Fibroblast of lung (primary cell): ENCODE results near the gene SERPINB12. TPM values are rescaled to one million over a fixed set of nuclear protein-coding genes. Genes with fewer than 3 reads are reported as not detected.
A peak's percentile ranks its signal among the peaks of the same experiment; 100 is the strongest.

Experiments
- DNase-seq, 2 donors: peaks; one replicate each; pipeline versions ENCODE4 v3.0.0 to v3.0.0-alpha.2; 2010; ENCODE audit warnings: low read depth in 2 of 2
- H2AFZ ChIP-seq: 2 replicates; pipeline ENCODE4 v1.5.1; 2012; ENCODE audit warnings: low read length, control low read depth, inconsistent platforms
- H3K27ac ChIP-seq: 2 replicates; pipeline ENCODE4 v1.5.1; 2011; ENCODE audit warnings: low read length, control low read depth; ENCODE audit not compliant: insufficient read depth
- H3K27me3 ChIP-seq: 2 replicates; pipeline ENCODE4 v1.5.1; 2011; ENCODE audit warnings: mild to moderate bottlenecking, low read length; ENCODE audit not compliant: control insufficient read depth, insufficient read depth
- H3K36me3 ChIP-seq: 2 replicates; pipeline ENCODE4 v1.5.1; 2011; ENCODE audit warnings: low read length; ENCODE audit not compliant: control insufficient read depth, insufficient read depth
- H3K4me1 ChIP-seq: 2 replicates; pipeline ENCODE4 v1.5.1; 2011; ENCODE audit warnings: low read length; ENCODE audit not compliant: control insufficient read depth, insufficient read depth; ENCODE audit errors: extremely low read depth
- H3K4me2 ChIP-seq: 2 replicates; pipeline ENCODE4 v1.5.1; 2011; ENCODE audit warnings: low read length, control low read depth; ENCODE audit not compliant: insufficient read depth; ENCODE audit errors: extremely low read depth
- H3K4me3 ChIP-seq, 4 experiments: fragments of 200-600 bp in 1 of 4; sonication (generic) in 1 of 4; replicated peaks in 1 of 4; 2 replicates each; pipeline ENCODE4 v1.5.1; 2011 to 2016; ENCODE audit warnings: low read length in 4 of 4, low read depth in 3 of 4, mild to moderate bottlenecking in 3 of 4, control low read depth in 2 of 4, inconsistent platforms in 1 of 4, mixed read lengths in 1 of 4; ENCODE audit not compliant: insufficient read depth in 1 of 4; ENCODE audit errors: control extremely low read depth in 1 of 4
- H3K79me2 ChIP-seq: 2 replicates; pipeline ENCODE4 v1.5.1; 2012; ENCODE audit warnings: mild to moderate bottlenecking, low read length, inconsistent platforms; ENCODE audit not compliant: control insufficient read depth, insufficient read depth
- H3K9ac ChIP-seq: 2 replicates; pipeline ENCODE4 v1.5.1; 2011; ENCODE audit warnings: mild to moderate bottlenecking, low read length, control low read depth; ENCODE audit not compliant: insufficient read depth
- H3K9me3 ChIP-seq: 2 replicates; pipeline ENCODE4 v1.5.1; 2012; ENCODE audit warnings: low read depth, low read length; ENCODE audit not compliant: control insufficient read depth, insufficient read depth
- H4K20me1 ChIP-seq: 2 replicates; pipeline ENCODE4 v1.5.1; 2011; ENCODE audit warnings: low read length; ENCODE audit not compliant: control insufficient read depth, insufficient read depth; ENCODE audit errors: extremely low read depth
- CTCF ChIP-seq, 2 donors: IDR thresholded peaks in 1 of 2; conservative IDR thresholded peaks in 1 of 2; 1 replicate in 1 of 2; 2 replicates in 1 of 2; pipeline ENCODE4 v1.5.1; 2011 to 2012; ENCODE audit warnings: low read length in 2 of 2, control low read depth in 1 of 2, inconsistent platforms in 1 of 2, low read depth in 1 of 2, mild to moderate bottlenecking in 1 of 2
- EZH2 ChIP-seq: IDR thresholded peaks from 2 replicates; pipeline ENCODE4 v1.5.1; 2012; ENCODE audit warnings: low read length, control low read depth, mild to moderate bottlenecking; ENCODE audit errors: missing control alignments
- polyA plus RNA-seq, 2 donors: library from polyadenylated mRNA; depleted of rRNA in 1 of 2; stranded (reverse) in 1 of 2; unstranded in 1 of 2; fragments of >200 nt; gene quantifications; 2 replicates each; pipeline ENCODE4 v1.2.1, GENCODE V29; 2011 to 2012; ENCODE audit warnings: missing spikeins in 1 of 2
- total RNA-seq: library from RNA; depleted of rRNA; stranded (reverse); fragments of >200 nt; gene quantifications from 2 replicates; pipeline ENCODE4 v1.2.1, GENCODE V29; 2014

The SERPINB12 gene
- total and polyA plus RNA-seq, 2 donors (not counting 1 experiment from before 2014, with no cell fraction given) = 0.07 TPM; not detected in 1

DNA sequence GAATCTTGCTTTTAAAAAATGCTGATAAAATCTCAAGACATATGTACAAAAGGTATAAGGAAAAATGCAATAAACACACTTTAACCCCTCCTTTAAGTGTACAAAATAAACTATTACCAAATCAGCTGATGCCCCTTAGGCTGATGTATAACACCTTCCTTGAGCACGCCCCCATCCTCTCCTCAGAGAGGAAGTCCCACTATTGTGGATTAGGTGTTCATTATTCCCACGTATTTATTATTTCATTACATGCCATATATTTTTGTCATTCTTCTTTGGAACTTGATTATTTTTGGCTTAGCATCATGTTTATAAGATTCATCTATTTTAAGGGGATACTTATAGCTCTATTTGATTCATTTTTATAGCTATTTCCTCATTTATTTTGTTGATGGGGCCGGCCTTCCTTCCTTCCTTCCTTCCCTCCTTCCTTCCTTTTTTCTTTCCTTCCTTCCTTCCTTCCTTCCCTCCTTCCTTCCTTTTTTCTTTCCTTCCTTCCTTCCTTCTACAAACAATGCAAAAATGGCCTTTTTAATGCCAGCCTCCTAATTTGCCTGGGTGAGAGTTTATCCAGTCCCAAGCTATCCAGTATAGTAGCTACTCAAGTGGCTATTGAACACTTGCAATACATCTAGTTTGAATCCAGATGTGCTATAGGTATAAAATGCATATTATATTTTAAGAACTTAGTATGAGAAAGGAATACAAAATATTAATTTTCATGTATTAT, 49.0 kb downstream of the SERPINB12 start:
- DNase-seq = no peak
- no peaks in the 10 kb centered on the region for H3K4me1 ChIP-seq
- no peaks in the 10 kb centered on the region for H3K36me3 ChIP-seq
- no peaks in the 10 kb centered on the region for H4K20me1 ChIP-seq
- no peak overlapping the region for H3K27ac ChIP-seq
- no peak overlapping the region for H3K4me2 ChIP-seq
- TF ChIP-seq CTCF (conservative IDR thresholded peaks at IDR 0.05 in 1 of 2, IDR thresholded peaks at IDR 0.05 in 1 of 2; ENCODE audit: low read depth in 1 of 2, low read length in 2 of 2) (no peak), EZH2 (no peak)
- H3K4me3 ChIP-seq = no peak overlapping the region
- no peaks in the 10 kb centered on the region for H3K79me2 ChIP-seq
- H3K9ac ChIP-seq = no peak overlapping the region
- H3K9me3 ChIP-seq = no peaks in the 10 kb centered on the region
- H2AFZ ChIP-seq = no peak overlapping the region
- no peaks in the 10 kb centered on the region for H3K27me3 ChIP-seq

DNA sequence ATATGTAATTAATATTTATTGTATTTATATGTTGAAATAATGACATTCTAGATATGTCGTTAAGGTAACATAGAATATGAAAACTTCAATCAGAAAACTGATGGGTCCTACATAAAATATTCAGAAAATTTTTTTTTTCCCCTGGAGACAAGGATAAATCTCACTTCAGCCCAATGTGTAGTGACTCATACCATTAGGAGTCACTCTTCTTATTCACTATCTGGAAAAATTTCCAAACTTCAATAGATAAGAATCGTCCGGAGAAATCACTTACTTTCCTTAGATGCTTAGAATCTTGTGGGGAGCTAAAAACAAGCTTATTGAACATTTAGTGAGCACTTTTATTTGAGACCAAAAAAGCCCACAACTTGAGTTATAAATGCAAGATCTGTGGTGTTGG, 49.6 kb downstream of the SERPINB12 start:
- TF ChIP-seq CTCF (conservative IDR thresholded peaks at IDR 0.05 in 1 of 2, IDR thresholded peaks at IDR 0.05 in 1 of 2; ENCODE audit: low read depth in 1 of 2, low read length in 2 of 2) = no peak
- no peak for TF ChIP-seq EZH2
- no peaks in the 10 kb centered on the region for H3K9me3 ChIP-seq
- H3K4me1 ChIP-seq = no peaks in the 10 kb centered on the region
- H3K36me3 ChIP-seq = no peaks in the 10 kb centered on the region
- no peaks in the 10 kb centered on the region for H3K79me2 ChIP-seq
- H3K4me2 ChIP-seq = no peak overlapping the region
- H3K9ac ChIP-seq = no peak overlapping the region
- no peak overlapping the region for H2AFZ ChIP-seq
- no peak overlapping the region for H3K4me3 ChIP-seq
- peak in 1 of 2 donors; percentile 4 for DNase-seq
- no peak overlapping the region for H3K27ac ChIP-seq
- H4K20me1 ChIP-seq = no peaks in the 10 kb centered on the region
- no peaks in the 10 kb centered on the region for H3K27me3 ChIP-seq

DNA sequence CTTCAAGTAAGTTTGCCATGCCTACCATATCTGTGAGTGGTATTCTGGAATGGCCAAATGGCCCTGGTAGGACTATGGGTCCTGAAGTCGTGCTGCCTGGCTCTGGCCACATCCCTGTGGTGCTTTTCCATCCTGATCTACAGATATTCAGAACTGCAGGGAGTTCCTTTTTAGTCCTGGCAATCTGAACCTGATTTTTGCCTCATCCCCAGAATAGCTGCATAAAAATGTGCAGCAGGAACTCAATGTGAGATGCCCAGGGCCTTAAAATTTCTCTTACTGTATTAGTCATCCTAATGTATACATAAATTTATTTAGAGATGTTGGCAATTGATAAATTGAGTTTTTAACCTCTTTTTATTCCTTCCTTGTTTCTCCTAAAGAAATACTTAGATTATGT, 50.3 kb downstream of the SERPINB12 start:
- H4K20me1 ChIP-seq = no peaks in the 10 kb centered on the region
- no peak overlapping the region for H3K27ac ChIP-seq
- no peaks in the 10 kb centered on the region for H3K9me3 ChIP-seq
- TF ChIP-seq CTCF (conservative IDR thresholded peaks at IDR 0.05 in 1 of 2, IDR thresholded peaks at IDR 0.05 in 1 of 2; ENCODE audit: low read depth in 1 of 2, low read length in 2 of 2) = no peak
- TF ChIP-seq EZH2 = no peak
- DNase-seq = no peak
- no peaks in the 10 kb centered on the region for H3K27me3 ChIP-seq
- H3K9ac ChIP-seq = no peak overlapping the region
- H3K4me2 ChIP-seq = no peak overlapping the region
- no peaks in the 10 kb centered on the region for H3K36me3 ChIP-seq
- H2AFZ ChIP-seq = no peak overlapping the region
- H3K4me3 ChIP-seq = no peak overlapping the region
- no peaks in the 10 kb centered on the region for H3K79me2 ChIP-seq
- no peaks in the 10 kb centered on the region for H3K4me1 ChIP-seq
